Measurements from ENCODE around the gene ZMYND11.

The ZMYND11 gene

DNA sequence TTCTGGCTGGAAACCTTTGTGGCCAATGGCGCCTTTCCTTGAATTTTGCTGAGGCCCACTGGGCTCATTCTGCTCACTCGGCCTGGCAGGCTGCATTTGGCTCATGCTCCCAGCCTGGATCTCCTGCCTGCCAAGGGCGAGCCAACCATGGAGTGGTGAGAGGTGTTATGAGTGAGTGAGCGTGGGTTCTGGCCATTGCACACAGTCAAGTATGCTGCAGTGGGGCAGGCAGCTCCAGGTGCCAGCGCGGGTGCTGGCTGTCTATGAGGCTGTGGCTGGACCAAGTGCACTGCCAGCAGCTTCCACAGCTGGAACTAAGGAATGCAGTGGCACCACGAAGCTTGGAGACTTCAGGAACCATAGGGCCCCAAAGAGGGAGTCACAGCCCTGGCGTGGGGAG lies 43.9 kb upstream of the ZMYND11 start:
- Histone ChIP-seq H3K27ac (ENCODE audit: low read depth, low read length) (no peak overlapping the region), H3K79me2 (ENCODE audit: control insufficient read depth, low read length) (no peaks in the 10 kb centered on the region), H3K4me2 (ENCODE audit: low read length) (no peak overlapping the region), H3K36me3 (ENCODE audit: control insufficient read depth, low read length) (no peaks in the 10 kb centered on the region), H3K4me1 (ENCODE audit: control insufficient read depth, low read length) (no peaks in the 10 kb centered on the region), H3K9me2 (replicated peaks; ENCODE audit: control insufficient read depth, low read length) (no peaks in the 10 kb centered on the region), H3K9me3 (ENCODE audit: control insufficient read depth, insufficient read depth, low read length) (peaks cover 14% of the 10 kb centered on the region), H4K20me1 (ENCODE audit: control insufficient read depth, insufficient read depth, low read depth, low read length) (no peaks in the 10 kb centered on the region), H3K27me3 (ENCODE audit: control insufficient read depth, low read length) (peaks cover 5% of the 10 kb centered on the region; the same call in 1 of the 2 replicates), H3K4me3 (ENCODE audit: low read length) (no peak overlapping the region), H3F3A (ENCODE audit: control insufficient read depth, insufficient read depth) (no peaks in the 10 kb centered on the region)
- TF ChIP-seq CTCF (IDR thresholded peaks at IDR 0.05; ENCODE audit: low read depth, low read length, poor library complexity, severe bottlenecking) (no peak), EZH2phosphoT487 (IDR thresholded peaks at IDR 0.05; ENCODE audit: borderline replicate concordance, low read length) (no peak)

- no peak overlapping the region for H3K4me3 ChIP-seq (ENCODE audit: low read length)
- H3K27me3 ChIP-seq (ENCODE audit: control insufficient read depth, low read length), result peaks cover 5% of the 10 kb centered on the region; the same call in 1 of the 2 replicates
- H3K4me2 ChIP-seq (ENCODE audit: low read length), result no peak overlapping the region
- no peaks in the 10 kb centered on the region for H4K20me1 ChIP-seq (ENCODE audit: control insufficient read depth, insufficient read depth, low read depth, low read length)
- H3K36me3 ChIP-seq (ENCODE audit: control insufficient read depth, low read length), result no peaks in the 10 kb centered on the region
- H3F3A ChIP-seq (ENCODE audit: control insufficient read depth, insufficient read depth), result no peaks in the 10 kb centered on the region
- no peaks in the 10 kb centered on the region for H3K9me2 ChIP-seq (replicated peaks; ENCODE audit: control insufficient read depth, low read length)
- peaks cover 17% of the 10 kb centered on the region for H3K9me3 ChIP-seq (ENCODE audit: control insufficient read depth, insufficient read depth, low read length)
- TF ChIP-seq EZH2phosphoT487 (IDR thresholded peaks at IDR 0.05; ENCODE audit: borderline replicate concordance, low read length) (no peak), CTCF (IDR thresholded peaks at IDR 0.05; ENCODE audit: low read depth, low read length, poor library complexity, severe bottlenecking) (no peak)
- H3K79me2 ChIP-seq (ENCODE audit: control insufficient read depth, low read length), result no peaks in the 10 kb centered on the region
- H3K27ac ChIP-seq (ENCODE audit: low read depth, low read length), result no peak overlapping the region
- H3K4me1 ChIP-seq (ENCODE audit: control insufficient read depth, low read length), result no peaks in the 10 kb centered on the region
Observed at GRCh38 chr10:92153-92552, 43.1 kb upstream of the ZMYND11 start.

GRCh38 chr10:92846-93245 lies 42.4 kb upstream of the ZMYND11 start:
- no peaks in the 10 kb centered on the region for H3K36me3 ChIP-seq (ENCODE audit: control insufficient read depth, low read length)
- no peak overlapping the region for H3K27ac ChIP-seq (ENCODE audit: low read depth, low read length)
- no peaks in the 10 kb centered on the region for H3F3A ChIP-seq (ENCODE audit: control insufficient read depth, insufficient read depth)
- no peaks in the 10 kb centered on the region for H3K4me1 ChIP-seq (ENCODE audit: control insufficient read depth, low read length)
- H3K9me2 ChIP-seq (replicated peaks; ENCODE audit: control insufficient read depth, low read length), result no peaks in the 10 kb centered on the region
- no peak overlapping the region for H3K4me2 ChIP-seq (ENCODE audit: low read length)
- no peaks in the 10 kb centered on the region for H3K79me2 ChIP-seq (ENCODE audit: control insufficient read depth, low read length)
- H3K4me3 ChIP-seq (ENCODE audit: low read length), result no peak overlapping the region
- peaks cover 5% of the 10 kb centered on the region; the same call in 1 of the 2 replicates for H3K27me3 ChIP-seq (ENCODE audit: control insufficient read depth, low read length)
- no peaks in the 10 kb centered on the region for H4K20me1 ChIP-seq (ENCODE audit: control insufficient read depth, insufficient read depth, low read depth, low read length)
- H3K9me3 ChIP-seq (ENCODE audit: control insufficient read depth, insufficient read depth, low read length), result peaks cover 20% of the 10 kb centered on the region
- no peak for TF ChIP-seq CTCF (IDR thresholded peaks at IDR 0.05; ENCODE audit: low read depth, low read length, poor library complexity, severe bottlenecking)
- no peak for TF ChIP-seq EZH2phosphoT487 (IDR thresholded peaks at IDR 0.05; ENCODE audit: borderline replicate concordance, low read length)
